ENCODE data around the gene BRINP1.

Gene BRINP1

GRCh38 chr9:119343059-119343990, 25.9 kb downstream of the BRINP1 start:
- no peak for DNase-seq

GRCh38 chr9:119339056-119339455, 30.2 kb downstream of the BRINP1 start:
- no peak for DNase-seq

GRCh38 chr9:119337573-119337972, 31.7 kb downstream of the BRINP1 start:
- DNase-seq = no peak

- no peak for DNase-seq
These were observed 34.5 kb downstream of the BRINP1 start for GRCh38 chr9:119334745-119335144.

GRCh38 chr9:119333507-119334229, 35.6 kb downstream of the BRINP1 start:
- no peak for DNase-seq

DNA sequence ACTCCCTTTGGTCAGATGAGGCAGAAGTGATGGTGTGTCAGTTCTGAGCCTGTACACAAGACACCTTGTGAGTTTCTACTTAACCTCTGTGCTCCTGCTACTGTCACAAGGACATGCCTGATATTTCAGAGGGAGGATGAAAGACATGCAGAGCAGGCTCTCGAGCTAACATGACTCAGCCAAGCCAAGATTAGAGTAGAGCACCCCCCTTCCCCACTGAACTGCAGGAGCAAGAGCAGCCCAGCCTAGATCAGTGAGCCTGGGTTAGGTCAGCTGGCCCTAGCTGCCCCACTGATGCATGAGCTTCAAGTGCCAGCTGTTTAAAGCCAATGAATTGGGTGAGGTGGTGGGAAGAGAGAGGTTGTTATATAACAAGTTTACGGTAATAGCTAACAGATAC, 36.7 kb downstream of the BRINP1 start:
- no peak for DNase-seq

DNA sequence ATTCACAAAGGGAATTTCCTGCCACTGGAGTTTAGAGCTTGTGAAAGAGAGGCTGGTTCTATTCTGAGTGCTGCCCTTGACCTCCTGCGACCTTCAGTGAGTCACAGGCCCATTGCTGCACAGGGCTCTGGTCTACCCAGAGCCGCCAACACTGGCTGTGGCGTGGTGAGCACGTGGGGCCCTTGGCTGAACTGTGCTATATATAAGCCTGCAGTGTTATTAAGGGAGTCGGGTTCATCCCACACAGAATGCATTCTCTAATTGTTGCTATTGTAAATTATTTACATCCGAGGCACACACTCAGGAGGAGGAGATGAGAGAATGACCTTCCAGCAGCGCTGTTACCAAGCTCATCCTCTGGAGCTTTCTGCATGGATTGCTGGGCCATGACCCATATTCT, 47.1 kb downstream of the BRINP1 start:
- DNase-seq = no peak

DNA sequence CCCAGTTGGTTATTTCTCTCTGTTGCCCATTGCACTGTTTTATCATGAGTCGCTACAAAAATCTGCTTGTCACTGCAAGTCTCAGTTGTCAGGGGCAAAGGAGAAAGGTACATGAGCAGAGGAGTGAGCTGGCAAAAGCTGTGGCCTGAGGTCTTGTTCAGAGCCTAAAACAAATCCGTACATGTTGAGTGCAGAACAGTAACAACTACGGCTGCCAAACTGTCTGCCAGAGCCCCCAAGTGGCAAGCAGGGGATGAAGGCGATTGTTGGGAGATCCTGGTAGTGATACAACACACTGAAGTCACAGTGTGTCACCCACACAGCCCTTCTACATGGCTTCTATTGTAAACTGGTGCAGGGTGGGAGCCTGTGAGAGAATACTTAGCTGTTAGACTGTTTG, 50.9 kb downstream of the BRINP1 start:
- DNase-seq = no peak

- DNase-seq = no peak
These were observed 55.4 kb downstream of the BRINP1 start for GRCh38 chr9:119313846-119314245.

DNA sequence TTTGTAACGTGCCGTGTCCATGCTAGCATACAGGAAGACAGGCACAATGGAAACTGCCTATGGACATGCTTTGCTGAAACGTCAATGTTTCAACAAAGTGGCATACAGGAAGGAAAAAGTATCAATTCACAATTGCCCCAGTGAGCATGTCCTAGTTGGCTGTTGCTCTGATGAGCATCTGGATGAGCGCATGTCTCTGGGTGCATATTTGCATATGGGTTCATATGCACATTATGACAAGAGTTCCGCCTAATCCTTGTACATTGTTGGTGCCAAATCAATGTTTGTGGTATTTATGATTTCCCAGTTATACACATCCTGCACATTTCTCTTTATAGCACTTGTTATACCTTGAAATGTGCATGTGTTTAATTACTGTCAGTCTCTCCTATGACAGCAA, 58.5 kb downstream of the BRINP1 start:
- DNase-seq = no peak

DNA sequence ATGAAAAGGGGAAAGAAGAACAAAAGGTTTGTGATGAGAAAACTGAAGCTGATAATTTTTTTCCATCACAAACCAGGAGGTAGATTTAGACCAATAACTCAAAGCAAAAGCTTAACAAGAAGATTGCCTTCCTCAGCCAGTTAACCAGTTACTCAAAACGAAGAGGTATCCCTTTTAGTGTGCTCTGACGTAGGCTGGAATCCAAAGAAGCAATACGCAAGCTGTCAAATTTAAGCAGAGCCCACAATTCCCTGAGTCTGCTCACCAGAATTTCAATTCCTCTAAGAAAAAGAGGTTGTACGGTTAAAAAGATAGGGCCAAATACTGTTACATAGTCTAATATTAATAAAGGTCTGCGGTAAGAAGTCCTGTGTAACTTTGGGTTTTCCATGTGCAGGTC, 61.8 kb downstream of the BRINP1 start:
- no peak for DNase-seq

- DNase-seq = no peak
These were observed 64.7 kb downstream of the BRINP1 start for GRCh38 chr9:119304555-119304954.

DNA sequence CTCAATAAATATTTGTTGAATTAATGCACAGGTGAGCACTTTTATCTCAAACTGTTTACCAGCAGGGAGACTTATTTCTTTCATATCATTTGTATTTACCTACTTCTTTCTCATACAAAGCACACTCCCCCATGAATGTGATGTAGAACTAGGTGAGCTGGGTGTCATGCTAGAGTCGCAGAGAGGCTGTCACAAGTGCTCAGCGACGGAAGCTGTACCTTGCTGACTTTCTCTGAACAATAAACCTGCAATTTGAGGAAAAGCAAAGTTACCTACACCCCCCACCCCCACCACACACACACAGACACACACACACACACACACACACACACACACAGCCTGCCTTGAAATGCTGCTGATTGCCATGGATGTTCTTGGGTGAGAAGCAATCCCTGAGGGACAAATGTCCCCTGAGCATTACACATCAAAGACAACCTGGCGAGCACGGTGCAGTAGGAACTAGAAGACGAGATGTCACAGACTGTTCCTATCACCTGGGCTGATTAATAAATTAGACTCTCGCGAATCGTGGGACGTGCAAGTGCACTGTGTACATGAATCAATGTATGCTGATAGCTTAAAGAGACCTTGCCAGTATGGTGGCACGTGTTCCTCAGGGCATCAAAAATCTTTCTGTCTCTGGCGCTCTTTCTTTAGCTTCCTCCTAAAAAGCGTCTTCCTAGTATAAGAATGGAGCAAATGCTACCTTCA, 66.1 kb downstream of the BRINP1 start:
- DNase-seq = no peak

GRCh38 chr9:119298076-119298853, 71.0 kb downstream of the BRINP1 start:
- DNase-seq = no peak

DNA sequence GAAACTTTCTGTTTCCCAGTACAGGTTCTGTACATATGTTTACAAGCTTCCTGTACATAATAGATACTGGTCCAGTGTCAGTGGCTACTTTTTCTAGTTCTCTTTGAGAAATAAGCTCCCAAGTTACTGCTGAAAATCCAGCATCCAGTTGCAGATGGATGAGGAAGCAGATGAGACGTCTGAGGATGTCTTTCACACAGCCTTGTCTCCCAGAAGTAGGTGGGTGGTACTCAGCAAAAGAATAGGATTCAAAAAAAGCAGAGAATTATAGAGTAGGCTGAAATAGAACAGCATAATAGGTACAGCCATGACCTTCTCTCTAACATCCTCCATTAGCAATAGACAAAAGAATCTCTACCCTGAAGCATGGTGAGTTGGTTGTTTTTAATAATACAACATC, 77.7 kb downstream of the BRINP1 start:
- no peak for DNase-seq

- peak; percentile 1 for DNase-seq
These were observed 79.3 kb downstream of the BRINP1 start for GRCh38 chr9:119289740-119290433.

DNA sequence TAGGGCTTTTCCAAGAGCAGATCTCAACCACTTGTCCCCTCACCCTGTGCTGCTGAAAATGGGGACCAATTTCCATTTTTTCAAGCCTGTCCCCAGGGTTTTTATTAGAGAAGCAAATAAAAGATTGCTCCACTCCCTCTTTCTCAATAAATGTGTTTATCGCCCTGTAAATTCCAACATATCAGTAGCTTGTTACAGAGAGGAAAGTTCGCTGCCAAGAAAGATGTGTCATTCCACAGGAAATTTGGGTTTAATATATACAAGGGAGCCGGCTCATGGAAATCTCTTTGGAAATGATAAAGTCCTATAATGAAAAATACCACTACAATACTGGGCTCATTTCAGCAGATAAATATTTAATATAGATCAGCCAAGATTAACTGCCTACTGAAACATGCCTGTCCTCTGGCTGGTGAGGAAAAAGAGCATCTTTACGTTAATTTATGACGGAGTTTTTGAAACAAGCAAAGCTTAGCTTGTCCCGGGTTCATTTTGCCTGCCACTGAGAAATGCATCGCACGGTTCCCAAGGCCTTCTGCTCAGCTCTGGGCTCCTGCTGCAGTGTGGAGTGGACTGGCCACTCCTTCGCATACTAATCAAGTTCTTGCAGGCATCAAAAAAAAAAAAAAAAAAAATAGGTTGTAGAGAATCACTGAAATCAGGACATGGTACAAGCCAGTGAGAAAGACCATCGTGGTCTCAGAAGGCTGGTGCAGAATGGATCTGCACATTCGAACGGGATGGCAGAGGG, 84.5 kb downstream of the BRINP1 start:
- DNase-seq = no peak

DNA sequence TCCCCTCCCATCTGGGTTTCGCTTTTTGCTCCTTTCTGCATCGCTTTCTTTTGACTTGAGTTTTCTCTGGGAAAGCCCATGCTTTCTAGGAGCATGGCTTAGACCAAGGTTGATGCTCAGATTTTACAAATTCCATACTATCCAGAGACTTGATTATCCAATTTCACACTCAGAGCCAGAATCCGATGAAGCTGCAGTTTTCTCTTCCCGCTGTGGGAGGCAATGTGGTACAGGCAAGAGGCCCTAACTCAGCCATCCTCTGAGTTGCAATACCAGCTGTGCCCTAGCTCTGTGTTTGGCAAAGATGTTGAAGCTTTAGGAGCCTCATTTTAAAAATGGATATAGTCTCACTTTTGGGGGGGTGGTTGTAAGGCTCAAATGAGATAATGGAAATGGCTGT, 85.1 kb downstream of the BRINP1 start:
- DNase-seq = no peak

- no peak for DNase-seq
These were observed 86.0 kb downstream of the BRINP1 start for GRCh38 chr9:119283078-119283794.

- DNase-seq = no peak
These were observed 86.7 kb downstream of the BRINP1 start for GRCh38 chr9:119282476-119283077.

All from NCI-H526 treated with DMSO at 0.1 percent for 48 hours (cell line).